ENCODE measurements around the gene HPS4.
"Not testable (repeated sequence)": the region's sequence is repeated elsewhere in the genome, so short reads cannot be mapped to it uniquely, and the experiment has no call there.

HPS4 gene

GRCh38 chr22:26483439-26484359 is at the start of gene HPS4, which contains the start of gene SRRD:
TSS of gene HPS4 (minus strand) at chr22:26483783. CDS start at chr22:26481762, 2,021 bp downstream.
TSS of gene SRRD (plus strand) at chr22:26483877. CDS start at chr22:26483891, 14 bp downstream.
- DNase-seq = peak; percentile 78

GRCh38 chr22:26529345-26529744 is 45.8 kb upstream of the HPS4 start:
- DNase-seq = peak; percentile 15

- not testable (repeated sequence) for DNase-seq
Observed at GRCh38 chr22:26528518-26528917, 44.9 kb upstream of the HPS4 start.

GRCh38 chr22:26527574-26528465 is 44.2 kb upstream of the HPS4 start:
- DNase-seq = no peak

- no peak for DNase-seq
Observed at GRCh38 chr22:26527167-26527566, 43.6 kb upstream of the HPS4 start.

- no peak for DNase-seq
Observed at GRCh38 chr22:26525946-26526564, 42.5 kb upstream of the HPS4 start.

GRCh38 chr22:26524870-26525269 is 41.3 kb upstream of the HPS4 start:
- no peak for DNase-seq

GRCh38 chr22:26522592-26522991 is 39.0 kb upstream of the HPS4 start:
- DNase-seq = no peak

GRCh38 chr22:26522012-26522411 is 38.4 kb upstream of the HPS4 start:
- DNase-seq = no peak

- no peak for DNase-seq
Observed at GRCh38 chr22:26517429-26517828, 33.8 kb upstream of the HPS4 start.

- DNase-seq = peak; percentile 78
Observed at GRCh38 chr22:26516503-26516902, 32.9 kb upstream of the HPS4 start.

- DNase-seq = no peak
Observed at GRCh38 chr22:26515931-26516330, 32.3 kb upstream of the HPS4 start.

- DNase-seq = no peak
Observed at GRCh38 chr22:26514419-26515161, 31.0 kb upstream of the HPS4 start.

GRCh38 chr22:26513838-26514237 is 30.3 kb upstream of the HPS4 start:
- DNase-seq = no peak

GRCh38 chr22:26512149-26512793 is 28.7 kb upstream of the HPS4 start, which contains the start of gene TFIP11:
TSS of gene TFIP11 (minus strand) at chr22:26512473. CDS start at chr22:26510272, 2,201 bp downstream.
- peak; percentile 86 for DNase-seq

GRCh38 chr22:26508148-26508547 is 24.6 kb upstream of the HPS4 start:
- no peak for DNase-seq

- DNase-seq = no peak
Observed at GRCh38 chr22:26503758-26504157, 20.2 kb upstream of the HPS4 start.

GRCh38 chr22:26502688-26503561 is 19.3 kb upstream of the HPS4 start:
- peak; percentile 90 for DNase-seq

- DNase-seq = no peak
Observed at GRCh38 chr22:26501996-26502395, 18.4 kb upstream of the HPS4 start.

- DNase-seq = no peak
Observed at GRCh38 chr22:26499188-26499703, 15.7 kb upstream of the HPS4 start.

Measured in MV-4-11 (cell line).